Measurements from ENCODE around the gene TCF7L1.

DNA sequence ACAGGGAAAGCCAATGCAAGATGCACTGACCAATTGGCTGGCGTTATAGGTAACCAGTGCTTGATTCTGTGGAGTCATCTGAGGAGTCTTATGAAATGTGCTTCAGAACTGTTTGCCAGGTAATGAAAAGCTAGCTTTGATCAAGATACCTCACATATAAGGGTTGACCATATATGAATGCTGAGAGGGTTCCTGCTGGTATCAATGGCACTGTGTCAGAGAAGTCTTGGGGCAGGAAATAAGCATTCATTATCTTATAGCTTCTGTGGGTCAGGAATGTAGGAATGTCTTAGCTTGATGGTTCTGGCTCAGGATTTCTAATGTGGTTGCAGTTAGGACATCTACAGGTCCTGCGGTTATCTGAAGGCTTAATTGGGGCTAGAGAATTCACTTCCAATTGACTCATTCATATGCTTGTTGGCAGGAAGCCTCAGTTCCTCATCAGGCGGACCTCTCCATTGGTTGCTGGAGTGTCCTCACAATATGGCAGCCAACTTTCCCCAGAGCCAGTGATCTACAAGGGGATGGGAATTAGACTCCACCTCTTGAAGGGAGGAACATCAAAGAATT is 22.1 kb upstream of the TCF7L1 start:
- no peak for TF ChIP-seq RCOR1 (IDR thresholded peaks at IDR 0.05; ENCODE audit: low read length)
- TF ChIP-seq, protein P1, sequence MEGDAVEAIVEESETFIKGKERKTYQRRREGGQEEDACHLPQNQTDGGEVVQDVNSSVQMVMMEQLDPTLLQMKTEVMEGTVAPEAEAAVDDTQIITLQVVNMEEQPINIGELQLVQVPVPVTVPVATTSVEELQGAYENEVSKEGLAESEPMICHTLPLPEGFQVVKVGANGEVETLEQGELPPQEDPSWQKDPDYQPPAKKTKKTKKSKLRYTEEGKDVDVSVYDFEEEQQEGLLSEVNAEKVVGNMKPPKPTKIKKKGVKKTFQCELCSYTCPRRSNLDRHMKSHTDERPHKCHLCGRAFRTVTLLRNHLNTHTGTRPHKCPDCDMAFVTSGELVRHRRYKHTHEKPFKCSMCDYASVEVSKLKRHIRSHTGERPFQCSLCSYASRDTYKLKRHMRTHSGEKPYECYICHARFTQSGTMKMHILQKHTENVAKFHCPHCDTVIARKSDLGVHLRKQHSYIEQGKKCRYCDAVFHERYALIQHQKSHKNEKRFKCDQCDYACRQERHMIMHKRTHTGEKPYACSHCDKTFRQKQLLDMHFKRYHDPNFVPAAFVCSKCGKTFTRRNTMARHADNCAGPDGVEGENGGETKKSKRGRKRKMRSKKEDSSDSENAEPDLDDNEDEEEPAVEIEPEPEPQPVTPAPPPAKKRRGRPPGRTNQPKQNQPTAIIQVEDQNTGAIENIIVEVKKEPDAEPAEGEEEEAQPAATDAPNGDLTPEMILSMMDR (IDR thresholded peaks at IDR 0.05) = no peak

Measured in SK-N-SH (cell line).